PC-3 (cell line): ENCODE results near the gene ACLY. TPM values are rescaled to one million over a fixed set of nuclear protein-coding genes. Genes with fewer than 3 reads are reported as not detected.

Source experiments
- ATAC-seq: fragments of 200-7000 bp; cut with Tn5 transposase; 2 replicates; pipeline ENCODE4 v1.9.1; 2020; ENCODE audit warnings: mild to moderate bottlenecking, moderate library complexity
- Bru-seq: library from RNA; stranded (reverse); fragments of 400-500 nt; gene quantifications from one replicate; lab custom pipeline; 2021; lab: Mats Ljungman, UMichigan
- BruChase-seq, 2 experiments: library from RNA; stranded (reverse); fragments of 400-500 nt; gene quantifications; one replicate each; lab custom pipeline; 2021; lab: Mats Ljungman, UMichigan
- BruUV-seq: library from RNA; stranded (reverse); fragments of 400-500 nt; replicated peaks from 2 replicates; lab custom pipeline; 2021; lab: Mats Ljungman, UMichigan
- CTCF ChIA-PET: fragments of 300-600 bp; sonication (Branson Sonifier 250); formaldehyde crosslinking; loops from one replicate; lab custom pipeline; 2022; ENCODE audit warnings: antibody characterized with exemption; lab: Charles Lee
- POLR2A ChIA-PET: fragments of 300-600 bp; sonication (Branson Sonifier 250); formaldehyde crosslinking; loops from one replicate; lab custom pipeline; 2022; ENCODE audit warnings: antibody characterized with exemption; ENCODE audit not compliant: unreplicated experiment; lab: Charles Lee
- DNase-seq: peaks from one replicate; pipeline ENCODE4 v3.0.0-alpha.2; 2015
- H2AFZ ChIP-seq: fragments of 300-600 bp; sonication (generic); 2 replicates; pipeline ENCODE4 v1.6.0; 2016; ENCODE audit warnings: antibody characterized with exemption, low read length
- H3F3A ChIP-seq: fragments of 300-600 bp; sonication (generic); one replicate; pipeline ENCODE4 v1.6.0; 2017; ENCODE audit warnings: antibody characterized with exemption, low read length, control low read depth, mild to moderate bottlenecking; ENCODE audit not compliant: unreplicated experiment
- H3K27ac ChIP-seq: fragments of 300-600 bp; sonication (generic); 2 replicates; pipeline ENCODE4 v1.5.1; 2016; ENCODE audit warnings: mild to moderate bottlenecking, low read length
- H3K27me3 ChIP-seq: fragments of 300-600 bp; sonication (generic); 2 replicates; pipeline ENCODE4 v1.6.1; 2016; ENCODE audit warnings: low read length, mixed read lengths
- H3K36me3 ChIP-seq: fragments of 300-600 bp; sonication (generic); 2 replicates; pipeline ENCODE4 v1.6.1; 2016; ENCODE audit warnings: low read depth, mixed run types, low read length, mixed read lengths
- H3K4me1 ChIP-seq: fragments of 300-600 bp; sonication (generic); 2 replicates; pipeline ENCODE4 v1.5.1; 2016; ENCODE audit warnings: low read length; ENCODE audit not compliant: insufficient read depth
- H3K4me2 ChIP-seq: fragments of 300-600 bp; sonication (generic); 2 replicates; pipeline ENCODE4 v1.6.0; 2016; ENCODE audit warnings: low read length
- H3K4me3 ChIP-seq: fragments of 300-600 bp; sonication (generic); 2 replicates; pipeline ENCODE4 v1.5.1; 2016; ENCODE audit warnings: mild to moderate bottlenecking, low read length, mixed read lengths
- H3K79me2 ChIP-seq: fragments of 300-600 bp; sonication (generic); 2 replicates; pipeline ENCODE4 v1.6.1; 2017; ENCODE audit warnings: low read length, mixed read lengths
- H3K9ac ChIP-seq: fragments of 300-600 bp; sonication (generic); 2 replicates; pipeline ENCODE4 v1.6.0; 2016; ENCODE audit warnings: mild to moderate bottlenecking, low read length
- H3K9me2 ChIP-seq: fragments of 300-600 bp; sonication (generic); replicated peaks from 2 replicates; pipeline ENCODE4 v1.6.1; 2016; ENCODE audit warnings: mixed run types, low read length, mixed read lengths
- H3K9me3 ChIP-seq: fragments of 300-600 bp; sonication (generic); 2 replicates; pipeline ENCODE4 v1.6.1; 2016; ENCODE audit warnings: low read length, mixed read lengths
- H4K20me1 ChIP-seq: fragments of 300-600 bp; sonication (generic); 2 replicates; pipeline ENCODE4 v1.6.1; 2016; ENCODE audit warnings: low read length, mixed read lengths
- EZH2 ChIP-seq: fragments of 300-600 bp; sonication (generic); IDR thresholded peaks from one replicate; pipeline ENCODE4 v1.6.1; 2017; ENCODE audit warnings: antibody characterized with exemption, mild to moderate bottlenecking, low read length; ENCODE audit not compliant: unreplicated experiment
- EZH2phosphoT487 ChIP-seq: fragments of 300-600 bp; sonication (generic); IDR thresholded peaks from 2 replicates; pipeline ENCODE4 v1.6.1; 2018; ENCODE audit warnings: mild to moderate bottlenecking, antibody characterized with exemption, low read length, borderline replicate concordance
- intact Hi-C: fragments of 100-400 bp; cut with micrococcal nuclease; formaldehyde crosslinking; loops from 2 replicates; pipeline ENCODE4 v1.9.0; 2023
- long read RNA-seq: library from polyadenylated mRNA; unstranded; transcript quantifications from one replicate; pipeline ENCODE4 v2.0.0, GENCODE V29; 2021; ENCODE audit not compliant: unreplicated experiment
- total RNA-seq: library from RNA; depleted of rRNA; stranded (reverse); fragments of >200 nt; gene quantifications from 2 replicates; pipeline ENCODE4 v1.2.3, GENCODE V29; 2014; rRNA removed
- TF ChIP-seq, protein P1 (sequence below): fragments of 300-600 bp; sonication (generic); conservative IDR thresholded peaks from 2 replicates; pipeline ENCODE4 v1.5.1; 2017; ENCODE audit warnings: antibody characterized with exemption, low read depth, mild to moderate bottlenecking, low read length

The ACLY gene
- total RNA-seq (110 and 114 TPM in 2 replicates), Bru-seq, nascent RNA (percentile 70 among the genes with signal in this experiment), BruChase-seq, experiment 1, labeled RNA remaining after a 6-hour chase (percentile 86 among the genes with signal in this experiment), BruChase-seq, experiment 2, labeled RNA remaining after a 2-hour chase (percentile 81 among the genes with signal in this experiment)
- long read RNA-seq, full-length matches to known transcripts: 202 of 337 reads
- long read RNA-seq, partial matches to known transcripts: 98 of 337 reads
- long read RNA-seq, other reads (novel, unspliced or antisense): 37 of 337 reads

DNA sequence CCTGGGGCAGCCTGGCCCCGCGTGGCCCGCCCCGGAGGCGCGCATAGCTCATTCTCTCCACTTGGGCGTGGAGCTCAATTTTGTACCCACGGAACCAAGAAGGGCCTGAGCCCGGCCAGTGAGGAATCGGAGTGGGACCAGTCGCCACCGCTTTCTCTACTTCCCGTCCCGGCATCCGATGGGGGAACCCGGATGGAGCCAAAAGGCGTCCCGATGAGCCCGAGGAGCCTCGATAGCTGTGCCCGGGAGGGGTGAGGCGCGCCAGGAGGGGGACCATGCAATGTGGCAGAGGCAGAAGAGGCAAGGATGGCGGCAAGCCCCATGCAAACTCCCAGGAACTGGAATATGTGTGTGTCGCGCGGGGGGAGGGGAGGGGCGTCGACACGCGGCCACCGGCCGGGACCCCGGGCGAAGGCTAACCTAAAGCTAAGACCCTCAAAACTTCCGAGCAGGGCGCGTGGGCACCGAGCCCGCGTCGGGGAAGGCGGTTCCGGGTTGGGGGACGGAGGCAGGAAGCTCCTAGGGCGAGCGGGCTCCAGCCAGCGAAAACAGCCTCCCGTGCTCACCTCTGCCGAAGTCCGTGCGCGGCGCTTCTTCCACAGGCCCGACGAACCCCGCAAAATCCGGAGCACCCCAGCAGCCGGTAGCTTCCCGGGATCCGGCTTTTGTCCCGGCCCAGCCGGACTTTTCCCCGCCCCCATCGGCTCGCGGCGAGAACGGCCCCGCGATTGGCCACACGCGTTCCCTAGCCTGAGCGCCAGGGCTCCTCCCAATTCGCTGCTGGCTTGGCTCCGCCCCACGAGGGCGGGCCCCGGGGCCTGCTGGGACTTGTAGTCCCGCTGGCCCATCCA, at the start of gene ACLY:
Gene ACLY (minus strand): TSS at position 638 of the 851 bp plus-strand sequence. CDS start 5,078 bp downstream, outside the sequence.
- H3K27ac ChIP-seq: peak within 1 kb of the TSS; percentile 80
- H3F3A ChIP-seq: no peaks in the 10 kb centered on the region
- no peaks in the 10 kb centered on the region for H3K9me2 ChIP-seq
- BruUV-seq: TSS peak; percentile 72
- H3K4me3 ChIP-seq: peak within 1 kb of the TSS; percentile 93
- peaks cover 1% of the 10 kb centered on the region; the same call in 1 of the 2 replicates for H3K36me3 ChIP-seq
- peaks cover 34% of the 10 kb centered on the region for H3K4me1 ChIP-seq
- TF ChIP-seq EZH2 (no peak), EZH2phosphoT487 (no peak)
- TF ChIP-seq, protein P1, sequence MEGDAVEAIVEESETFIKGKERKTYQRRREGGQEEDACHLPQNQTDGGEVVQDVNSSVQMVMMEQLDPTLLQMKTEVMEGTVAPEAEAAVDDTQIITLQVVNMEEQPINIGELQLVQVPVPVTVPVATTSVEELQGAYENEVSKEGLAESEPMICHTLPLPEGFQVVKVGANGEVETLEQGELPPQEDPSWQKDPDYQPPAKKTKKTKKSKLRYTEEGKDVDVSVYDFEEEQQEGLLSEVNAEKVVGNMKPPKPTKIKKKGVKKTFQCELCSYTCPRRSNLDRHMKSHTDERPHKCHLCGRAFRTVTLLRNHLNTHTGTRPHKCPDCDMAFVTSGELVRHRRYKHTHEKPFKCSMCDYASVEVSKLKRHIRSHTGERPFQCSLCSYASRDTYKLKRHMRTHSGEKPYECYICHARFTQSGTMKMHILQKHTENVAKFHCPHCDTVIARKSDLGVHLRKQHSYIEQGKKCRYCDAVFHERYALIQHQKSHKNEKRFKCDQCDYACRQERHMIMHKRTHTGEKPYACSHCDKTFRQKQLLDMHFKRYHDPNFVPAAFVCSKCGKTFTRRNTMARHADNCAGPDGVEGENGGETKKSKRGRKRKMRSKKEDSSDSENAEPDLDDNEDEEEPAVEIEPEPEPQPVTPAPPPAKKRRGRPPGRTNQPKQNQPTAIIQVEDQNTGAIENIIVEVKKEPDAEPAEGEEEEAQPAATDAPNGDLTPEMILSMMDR: no peak
- ATAC-seq (peak; percentile 90), DNase-seq (peak; percentile 98)
- peak within 1 kb of the TSS; percentile 91 for H3K9ac ChIP-seq
- ChIA-PET CTCF (interaction anchor here (0.6 to 0.7 kb wide), 2 partner anchors 91 to 227 kb away, joined by 3 to 8 read pairs; no protein-coding TSS in a partner anchor), POLR2A (interaction anchor here (0.6 kb wide), 1 partner anchor 19 kb away, joined by 3 read pairs; no protein-coding TSS in a partner anchor)
- H3K9me3 ChIP-seq: no peaks in the 10 kb centered on the region
- H2AFZ ChIP-seq: peak within 1 kb of the TSS; percentile 97
- H3K4me2 ChIP-seq: peak within 1 kb of the TSS; percentile 96
- H3K79me2 ChIP-seq: peaks cover 53% of the 10 kb centered on the region
- intact Hi-C loops: no loop called here
- H4K20me1 ChIP-seq: peaks cover 32% of the 10 kb centered on the region
- H3K27me3 ChIP-seq: no peaks in the 10 kb centered on the region

DNA sequence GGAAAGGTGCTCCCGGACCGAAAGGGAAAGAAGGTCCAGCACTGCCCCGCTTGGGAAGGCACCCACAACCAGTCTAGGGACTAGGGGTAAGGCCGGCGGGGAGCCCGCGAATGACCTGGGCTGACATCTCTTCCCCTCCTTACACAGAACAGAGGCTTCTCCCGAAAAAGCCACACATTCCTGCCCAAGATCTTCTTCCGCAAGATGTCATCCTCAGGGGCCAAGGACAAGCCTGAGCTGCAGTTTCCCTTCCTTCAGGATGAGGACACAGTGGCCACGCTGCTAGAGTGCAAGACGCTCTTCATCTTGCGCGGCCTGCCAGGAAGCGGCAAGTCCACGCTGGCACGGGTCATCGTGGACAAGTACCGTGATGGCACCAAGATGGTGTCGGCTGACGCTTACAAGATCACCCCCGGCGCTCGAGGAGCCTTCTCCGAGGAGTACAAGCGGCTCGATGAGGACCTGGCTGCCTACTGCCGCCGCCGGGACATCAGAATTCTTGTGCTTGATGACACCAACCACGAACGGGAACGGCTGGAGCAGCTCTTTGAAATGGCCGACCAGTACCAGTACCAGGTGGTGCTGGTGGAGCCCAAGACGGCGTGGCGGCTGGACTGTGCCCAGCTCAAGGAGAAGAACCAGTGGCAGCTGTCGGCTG, 49.3 kb upstream of the ACLY start:
- peak overlapping the region; percentile 94 for H3K9ac ChIP-seq
- peak overlapping the region; percentile 45 for H3K27ac ChIP-seq
- CTCF ChIA-PET: no interaction called here

More for the DNA sequence above, 49.3 kb upstream of the ACLY start:
- intact Hi-C loops: no loop called here
- Histone ChIP-seq H3K4me3 (peak overlapping the region; percentile 82), H3K36me3 (peaks cover 15% of the 10 kb centered on the region), H3F3A (no peaks in the 10 kb centered on the region), H3K4me1 (peaks cover 39% of the 10 kb centered on the region), H3K9me3 (no peaks in the 10 kb centered on the region), H3K27me3 (no peaks in the 10 kb centered on the region), H4K20me1 (peaks cover 9% of the 10 kb centered on the region; the same call in 1 of the 2 replicates), H3K4me2 (peak overlapping the region; percentile 100), H3K79me2 (peaks cover 56% of the 10 kb centered on the region), H2AFZ (no peak overlapping the region), H3K9me2 (no peaks in the 10 kb centered on the region)
- ATAC-seq (no peak), DNase-seq (no peak)
- POLR2A ChIA-PET: no interaction called here
- TF ChIP-seq, protein P1: no peak
- no TSS peak for BruUV-seq
